ENCODE measurements around the gene GATA2. TPM values are rescaled to one million over a fixed set of nuclear protein-coding genes. Genes with fewer than 3 reads are reported as not detected.

GATA2 gene
- total and polyA plus RNA-seq, 2 donors (not counting 1 experiment from before 2014, with no cell fraction given): 0.27 TPM; not detected in 1

DNA sequence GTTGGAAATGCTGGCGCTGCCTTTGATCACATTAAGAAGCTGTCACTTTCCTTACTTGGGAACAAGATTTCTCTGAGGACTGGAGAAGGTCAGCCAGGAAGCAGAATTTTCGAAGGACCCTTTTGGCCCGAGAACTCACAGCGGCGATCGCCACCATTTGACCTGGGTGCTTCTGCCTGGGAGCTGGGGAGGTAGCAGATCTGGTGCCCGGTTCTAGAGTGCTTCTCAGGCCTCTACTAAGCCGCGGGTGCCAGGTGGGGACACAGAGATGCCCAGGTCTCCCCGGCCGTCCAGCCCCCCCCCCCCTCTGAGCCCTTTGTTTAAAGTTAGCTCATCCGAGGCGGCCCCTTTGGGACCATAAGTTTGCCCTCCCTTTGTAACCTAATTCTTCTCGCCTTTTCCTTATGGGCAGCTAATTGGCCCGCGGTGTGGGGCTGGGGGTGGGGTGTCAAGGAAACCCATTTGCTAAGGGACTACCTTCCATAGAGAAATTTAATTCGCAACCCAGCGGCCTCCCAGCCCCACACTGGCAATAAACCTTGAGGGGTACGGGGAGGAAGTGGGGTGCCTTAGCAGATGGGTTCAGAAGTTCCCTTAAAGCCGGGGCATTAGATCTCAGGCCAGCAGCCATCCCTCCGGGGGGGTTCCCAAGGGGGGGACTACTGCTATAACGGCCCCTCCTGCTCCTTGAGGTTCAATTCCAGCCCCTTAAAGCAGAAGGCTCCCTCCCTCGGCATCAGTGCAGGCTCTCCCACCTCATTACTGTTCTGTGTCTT lies 1.9 kb downstream of the GATA2 start:
- WGBS (ENCODE audit: insufficient coverage): 9% methylated on average over 17 of the region's 23 CpGs
- Histone ChIP-seq H3K4me1 (ENCODE audit: control insufficient read depth in 2 of 2, insufficient read depth in 2 of 2, low read length in 2 of 2) (peaks cover 63 to 74% of the 10 kb centered on the region in 2 donors), H2AFZ (ENCODE audit: insufficient read depth, low read depth, low read length, poor library complexity, severe bottlenecking) (peak overlapping the region; percentile 49), H3K9me3 (ENCODE audit: control extremely low read depth in 1 of 3, control insufficient read depth in 2 of 3, insufficient read depth in 1 of 3, low read length in 2 of 3) (peaks cover 0 to 37% (median 0%) of the 10 kb centered on the region in 3 donors), H3K27ac (ENCODE audit: low read length in 2 of 2) (no peak overlapping the region), H3K4me3 (ENCODE audit: control extremely low read depth in 1 of 5, extremely low read depth in 1 of 5, insufficient read depth in 1 of 5, low read depth in 2 of 5, low read length in 4 of 5) (peak overlapping the region in 1 of 5 experiments; percentile 39), H3K36me3 (replicated peaks in 1 of 2; ENCODE audit: control extremely low read depth in 1 of 2, control insufficient read depth in 1 of 2, extremely low read depth in 1 of 2, insufficient read depth in 2 of 2, low read length in 1 of 2) (no peaks in the 10 kb centered on the region), H3K27me3 (replicated peaks in 1 of 4; ENCODE audit: control extremely low read depth in 1 of 4, control insufficient read depth in 3 of 4, insufficient read depth in 4 of 4, low read length in 3 of 4) (peaks cover 0 to 89% (median 50%) of the 10 kb centered on the region in 4 experiments), H3K4me2 (replicated peaks; ENCODE audit: low read depth, low read length, poor library complexity, severe bottlenecking) (peak overlapping the region; percentile 94), H3K79me2 (ENCODE audit: control insufficient read depth, insufficient read depth, low read length) (no peaks in the 10 kb centered on the region), H4K20me1 (ENCODE audit: control insufficient read depth, insufficient read depth, low read length, poor library complexity, severe bottlenecking) (no peaks in the 10 kb centered on the region), H3K9ac (ENCODE audit: low read length) (no peak overlapping the region)
- no peak overlapping the region for H3K27ac Mint-ChIP-seq
- H3K4me3 Mint-ChIP-seq: peak overlapping the region; percentile 60
- CTCF ChIA-PET: no interaction called here
- no peak for ATAC-seq (ENCODE audit: low read depth)
- H3K27me3 Mint-ChIP-seq: peaks cover 52% of the 10 kb centered on the region
- peaks cover 48% of the 10 kb centered on the region for H3K4me1 Mint-ChIP-seq
- peak; percentile 48 for DNase-seq
- intact Hi-C loops (cut with micrococcal nuclease): no loop called here
- H3K9me3 Mint-ChIP-seq (ENCODE audit: insufficient read depth): no peaks in the 10 kb centered on the region
- POLR2A ChIA-PET: interaction anchor here (0.6 to 1.0 kb wide), 2 partner anchors 245 to 367 kb away, joined by 3 read pairs; partner anchors contain the start of gene RUVBL1
- TF ChIP-seq, protein P1, sequence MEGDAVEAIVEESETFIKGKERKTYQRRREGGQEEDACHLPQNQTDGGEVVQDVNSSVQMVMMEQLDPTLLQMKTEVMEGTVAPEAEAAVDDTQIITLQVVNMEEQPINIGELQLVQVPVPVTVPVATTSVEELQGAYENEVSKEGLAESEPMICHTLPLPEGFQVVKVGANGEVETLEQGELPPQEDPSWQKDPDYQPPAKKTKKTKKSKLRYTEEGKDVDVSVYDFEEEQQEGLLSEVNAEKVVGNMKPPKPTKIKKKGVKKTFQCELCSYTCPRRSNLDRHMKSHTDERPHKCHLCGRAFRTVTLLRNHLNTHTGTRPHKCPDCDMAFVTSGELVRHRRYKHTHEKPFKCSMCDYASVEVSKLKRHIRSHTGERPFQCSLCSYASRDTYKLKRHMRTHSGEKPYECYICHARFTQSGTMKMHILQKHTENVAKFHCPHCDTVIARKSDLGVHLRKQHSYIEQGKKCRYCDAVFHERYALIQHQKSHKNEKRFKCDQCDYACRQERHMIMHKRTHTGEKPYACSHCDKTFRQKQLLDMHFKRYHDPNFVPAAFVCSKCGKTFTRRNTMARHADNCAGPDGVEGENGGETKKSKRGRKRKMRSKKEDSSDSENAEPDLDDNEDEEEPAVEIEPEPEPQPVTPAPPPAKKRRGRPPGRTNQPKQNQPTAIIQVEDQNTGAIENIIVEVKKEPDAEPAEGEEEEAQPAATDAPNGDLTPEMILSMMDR (IDR thresholded peaks at IDR 0.05): no peak
- TF ChIP-seq EZH2 (IDR thresholded peaks at IDR 0.05; ENCODE audit: borderline replicate concordance, insufficient read depth, low read depth, low read length, poor library complexity, severe bottlenecking): no peak

DNA sequence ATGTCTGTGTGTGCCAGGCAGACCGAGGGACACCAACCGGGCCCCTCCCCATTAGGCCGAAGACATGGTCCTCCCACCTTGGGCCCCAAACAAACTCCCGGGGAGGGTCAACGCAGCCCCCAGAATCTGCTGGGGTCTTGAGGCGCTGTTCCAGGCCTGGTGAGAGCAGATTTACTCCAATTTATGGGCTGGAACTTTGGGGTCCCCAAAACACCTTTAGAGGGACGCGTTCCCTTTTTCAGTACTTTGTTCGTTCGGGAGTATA lies 2.4 kb downstream of the GATA2 start:
- Histone ChIP-seq H3K4me3 (ENCODE audit: control extremely low read depth in 1 of 5, extremely low read depth in 1 of 5, insufficient read depth in 1 of 5, low read depth in 2 of 5, low read length in 4 of 5) (peak overlapping the region in 1 of 5 experiments; percentile 39), H3K9ac (ENCODE audit: low read length) (no peak overlapping the region), H4K20me1 (ENCODE audit: control insufficient read depth, insufficient read depth, low read length, poor library complexity, severe bottlenecking) (no peaks in the 10 kb centered on the region), H3K36me3 (replicated peaks in 1 of 2; ENCODE audit: control extremely low read depth in 1 of 2, control insufficient read depth in 1 of 2, extremely low read depth in 1 of 2, insufficient read depth in 2 of 2, low read length in 1 of 2) (no peaks in the 10 kb centered on the region), H3K4me1 (ENCODE audit: control insufficient read depth in 2 of 2, insufficient read depth in 2 of 2, low read length in 2 of 2) (peaks cover 63 to 75% of the 10 kb centered on the region in 2 donors), H3K4me2 (replicated peaks; ENCODE audit: low read depth, low read length, poor library complexity, severe bottlenecking) (peak overlapping the region; percentile 94), H3K79me2 (ENCODE audit: control insufficient read depth, insufficient read depth, low read length) (no peaks in the 10 kb centered on the region), H2AFZ (ENCODE audit: insufficient read depth, low read depth, low read length, poor library complexity, severe bottlenecking) (no peak overlapping the region), H3K27ac (ENCODE audit: low read length in 2 of 2) (no peak overlapping the region), H3K9me3 (ENCODE audit: control extremely low read depth in 1 of 3, control insufficient read depth in 2 of 3, insufficient read depth in 1 of 3, low read length in 2 of 3) (peaks cover 0 to 37% (median 0%) of the 10 kb centered on the region in 3 donors), H3K27me3 (replicated peaks in 1 of 4; ENCODE audit: control extremely low read depth in 1 of 4, control insufficient read depth in 3 of 4, insufficient read depth in 4 of 4, low read length in 3 of 4) (peaks cover 0 to 91% (median 52%) of the 10 kb centered on the region in 4 experiments)
- no peak overlapping the region for H3K27ac Mint-ChIP-seq
- POLR2A ChIA-PET: interaction anchor here (1.0 kb wide), 1 partner anchor 367 kb away, joined by 3 read pairs; the partner anchor contains the start of gene RUVBL1
- H3K4me1 Mint-ChIP-seq: peaks cover 47% of the 10 kb centered on the region
- peaks cover 48% of the 10 kb centered on the region for H3K27me3 Mint-ChIP-seq
- intact Hi-C loops (cut with micrococcal nuclease): no loop called here
- CTCF ChIA-PET: no interaction called here
- DNase-seq (no peak), ATAC-seq (ENCODE audit: low read depth) (no peak)
- H3K4me3 Mint-ChIP-seq: peak overlapping the region; percentile 26
- TF ChIP-seq EZH2 (IDR thresholded peaks at IDR 0.05; ENCODE audit: borderline replicate concordance, insufficient read depth, low read depth, low read length, poor library complexity, severe bottlenecking): no peak
- no peaks in the 10 kb centered on the region for H3K9me3 Mint-ChIP-seq (ENCODE audit: insufficient read depth)
- 7% methylated on average over 6 of the region's 10 CpGs for WGBS (ENCODE audit: insufficient coverage)

Measured in B cell (primary cell).